Measurements from ENCODE around the gene PARP8. TPM values are rescaled to one million over a fixed set of nuclear protein-coding genes. Genes with fewer than 3 reads are reported as not detected.

The PARP8 gene
- total and polyA plus RNA-seq, 2 of the 4 experiments (the other 2 are of a cell fraction): 6.9 to 8.2 TPM

GRCh38 chr5:50855001-50855400 lies 188.6 kb downstream of the PARP8 start:
- no peak overlapping the region for H3K56ac ChIP-seq (ENCODE audit: extremely low read depth, insufficient read depth, low read length)
- ChIA-PET CTCF (no interaction called here), POLR2A (ENCODE audit: unreplicated experiment) (interaction anchor here (1.1 kb wide), 1 partner anchor 874 kb away, joined by 11 read pairs; no protein-coding TSS in a partner anchor)
- no peaks in the 10 kb centered on the region for H3K79me1 ChIP-seq (ENCODE audit: low read depth in 1 of 2, low read length in 2 of 2)
- no peaks in the 10 kb centered on the region for H3K9me3 ChIP-seq (ENCODE audit: control insufficient read depth, insufficient read depth, low read length)
- no peak overlapping the region for H3K18ac ChIP-seq (ENCODE audit: low read depth, low read length)
- intact Hi-C loops (cut with micrococcal nuclease) (no loop called here), dilution Hi-C loops (cut with HindIII; ENCODE audit: low sequenced_read_pairs, unreplicated experiment) (no loop called here), in situ Hi-C loops (cut with MboI; ENCODE audit: low sequenced_read_pairs) (no loop called here)
- H2AK9ac ChIP-seq (replicated peaks; ENCODE audit: low read depth, low read length, poor library complexity): no peak overlapping the region
- H3K23ac ChIP-seq (ENCODE audit: low read depth, low read length): no peak overlapping the region
- H2BK20ac ChIP-seq (ENCODE audit: low read depth, low read length): no peak overlapping the region
- no peak overlapping the region for H2BK15ac ChIP-seq (ENCODE audit: low read depth, low read length)
- no peak overlapping the region for H2BK120ac ChIP-seq (ENCODE audit: low read depth, low read length)
- DNase-seq: no peak
- no peak overlapping the region for H4K91ac ChIP-seq (ENCODE audit: insufficient read depth, low read depth, low read length)
- no peak overlapping the region for H3K9ac ChIP-seq (ENCODE audit: low read depth, low read length)
- no peak overlapping the region for H3K14ac ChIP-seq (replicated peaks; ENCODE audit: low read depth, low read length)
- no peak for ATAC-seq (ENCODE audit: low read depth)
- H2AFZ ChIP-seq (replicated peaks; ENCODE audit: low read length, poor library complexity): no peak overlapping the region
- no TSS peak for BruUV-seq (replicated peaks)
- H3K9me1 ChIP-seq (ENCODE audit: insufficient read depth, low read length): no peaks in the 10 kb centered on the region
- H3K36me3 ChIP-seq (ENCODE audit: control insufficient read depth, insufficient read depth, low read length): no peaks in the 10 kb centered on the region
- no peak overlapping the region for H2BK5ac ChIP-seq (ENCODE audit: low read depth, low read length, poor library complexity, severe bottlenecking)
- H4K20me1 ChIP-seq (ENCODE audit: insufficient read depth, low read length): no peaks in the 10 kb centered on the region
- no peak overlapping the region for H4K8ac ChIP-seq (ENCODE audit: low read depth in 2 of 2, low read length in 2 of 2)
- WGBS, 2 experiments (ENCODE audit: extremely low coverage in 2 of 2, insufficient read length in 1 of 2): no CpG with 5 or more reads among the region's 1 CpG
- no peak overlapping the region for H3K4ac ChIP-seq (ENCODE audit: low read depth, low read length)
- H3K4me3 ChIP-seq (ENCODE audit: insufficient read depth, low read depth, low read length): no peak overlapping the region
- H2AK5ac ChIP-seq (ENCODE audit: low read depth, low read length): no peak overlapping the region
- H3K4me1 ChIP-seq (ENCODE audit: control insufficient read depth, insufficient read depth, low read length): no peaks in the 10 kb centered on the region
- no peak overlapping the region for H3K27ac ChIP-seq (ENCODE audit: insufficient read depth, low read length)
- no peaks in the 10 kb centered on the region for H3K27me3 ChIP-seq (ENCODE audit: control insufficient read depth, insufficient read depth, low read length)
- TF ChIP-seq USF2 (IDR thresholded peaks at IDR 0.05; ENCODE audit: low read depth, low read length) (no peak), MAFK (IDR thresholded peaks at IDR 0.05; ENCODE audit: low read depth, low read length) (no peak)
- H4K5ac ChIP-seq (ENCODE audit: low read depth, low read length): no peak overlapping the region
- H3K4me2 ChIP-seq (ENCODE audit: low read depth, low read length): no peak overlapping the region

All from IMR-90 (cell line).